ENCODE results near the gene APLF.

- no peak for TF ChIP-seq CTCF (IDR thresholded peaks at IDR 0.05)
- no peak for TF ChIP-seq POLR2A (IDR thresholded peaks at IDR 0.05)
Observed at GRCh38 chr2:68438455-68439303, 28.7 kb upstream of the APLF start.

Data from tibial nerve (tissue), 3 donors.